H9 (cell line): ENCODE results near the gene PAGE4. TPM values are rescaled to one million over a fixed set of nuclear protein-coding genes. Genes with fewer than 3 reads are reported as not detected.

Experiments
- DNase-seq: peaks from one replicate; pipeline ENCODE4 v3.0.0-alpha.2; 2017
- H2AFZ ChIP-seq: one replicate; pipeline ENCODE4 v1.6.1; 2013; ENCODE audit warnings: mild to moderate bottlenecking, low read length, control low read depth, moderate library complexity
- H2AK5ac ChIP-seq: 2 replicates; pipeline ENCODE4 v1.6.1; 2013; ENCODE audit warnings: low read length, control low read depth, mixed read lengths; ENCODE audit not compliant: insufficient read length
- H2BK120ac ChIP-seq: one replicate; pipeline ENCODE4 v1.6.1; 2013; ENCODE audit warnings: low read depth, mild to moderate bottlenecking, low read length, control low read depth, inconsistent platforms; ENCODE audit not compliant: poor library complexity, severe bottlenecking
- H2BK12ac ChIP-seq: 2 replicates; pipeline ENCODE4 v1.6.1; 2013; ENCODE audit warnings: low read length, control low read depth, mixed read lengths, low read depth; ENCODE audit not compliant: insufficient read length
- H2BK15ac ChIP-seq: 2 replicates; pipeline ENCODE4 v1.6.1; 2013; ENCODE audit warnings: low read depth, low read length, control low read depth
- H2BK20ac ChIP-seq: one replicate; pipeline ENCODE4 v1.6.1; 2013; ENCODE audit warnings: low read depth, mild to moderate bottlenecking, low read length, control low read depth, inconsistent platforms; ENCODE audit not compliant: poor library complexity, severe bottlenecking
- H2BK5ac ChIP-seq: 2 replicates; pipeline ENCODE4 v1.6.1; 2013; ENCODE audit warnings: low read length, control low read depth, mixed read lengths; ENCODE audit not compliant: insufficient read length
- H3K14ac ChIP-seq: 2 replicates; pipeline ENCODE4 v1.6.1; 2013; ENCODE audit warnings: low read length, control low read depth; ENCODE audit not compliant: insufficient read depth
- H3K18ac ChIP-seq: 2 replicates; pipeline ENCODE4 v1.6.1; 2013; ENCODE audit warnings: low read depth, mild to moderate bottlenecking, mixed read lengths, low read length, control low read depth; ENCODE audit not compliant: insufficient read length
- H3K23ac ChIP-seq: 2 replicates; pipeline ENCODE4 v1.6.1; 2013; ENCODE audit warnings: low read length, control low read depth, mixed read lengths, low read depth; ENCODE audit not compliant: insufficient read length
- H3K23me2 ChIP-seq: 2 replicates; pipeline ENCODE4 v1.6.1; 2013; ENCODE audit warnings: low read depth, mild to moderate bottlenecking, mixed read lengths, low read length, control low read depth; ENCODE audit not compliant: insufficient read length, poor library complexity, severe bottlenecking
- H3K27ac ChIP-seq: 2 replicates; pipeline ENCODE4 v1.5.1; 2013; ENCODE audit warnings: low read length, control low read depth, mixed read lengths, low read depth; ENCODE audit not compliant: insufficient read length
- H3K27me3 ChIP-seq: 2 replicates; pipeline ENCODE4 v1.6.1; 2013; ENCODE audit warnings: low read length, control low read depth, inconsistent platforms; ENCODE audit not compliant: insufficient read depth
- H3K4ac ChIP-seq: 2 replicates; pipeline ENCODE4 v1.6.1; 2013; ENCODE audit warnings: low read depth, mild to moderate bottlenecking, control low read depth, inconsistent platforms, low read length, moderate library complexity
- H3K4me1 ChIP-seq: 2 replicates; pipeline ENCODE4 v1.6.1; 2013; ENCODE audit warnings: low read length, control low read depth, inconsistent platforms; ENCODE audit not compliant: insufficient read depth
- H3K4me2 ChIP-seq: 2 replicates; pipeline ENCODE4 v1.6.1; 2013; ENCODE audit warnings: low read length, control low read depth, mixed read lengths; ENCODE audit not compliant: insufficient read length, insufficient read depth
- H3K56ac ChIP-seq: 2 replicates; pipeline ENCODE4 v1.6.1; 2013; ENCODE audit warnings: low read depth, mild to moderate bottlenecking, mixed read lengths, low read length, control low read depth; ENCODE audit not compliant: insufficient read length
- H3K79me1 ChIP-seq: 2 replicates; pipeline ENCODE4 v1.6.1; 2013; ENCODE audit warnings: low read depth, mild to moderate bottlenecking, moderate library complexity, low read length, control low read depth, inconsistent platforms; ENCODE audit not compliant: insufficient read depth, poor library complexity, severe bottlenecking
- H3K79me2 ChIP-seq: 2 replicates; pipeline ENCODE4 v1.6.1; 2013; ENCODE audit warnings: low read length, control low read depth, inconsistent platforms; ENCODE audit not compliant: insufficient read depth
- H3K9ac ChIP-seq: 2 replicates; pipeline ENCODE4 v1.6.1; 2013; ENCODE audit warnings: low read length, control low read depth, mixed read lengths; ENCODE audit not compliant: insufficient read length; ENCODE audit errors: extremely low read depth
- H3K9me3 ChIP-seq: one replicate; pipeline ENCODE4 v1.6.1; 2013; ENCODE audit warnings: low read depth, low read length, inconsistent platforms; ENCODE audit not compliant: control insufficient read depth
- H3T11ph ChIP-seq: one replicate; pipeline ENCODE4 v1.6.1; 2013; ENCODE audit warnings: mild to moderate bottlenecking, low read length, control low read depth, inconsistent platforms
- H4K20me1 ChIP-seq: one replicate; pipeline ENCODE4 v1.6.1; 2013; ENCODE audit not compliant: control insufficient read depth, insufficient read length, insufficient read depth
- H4K5ac ChIP-seq: 2 replicates; pipeline ENCODE4 v1.6.1; 2013; ENCODE audit warnings: low read depth, mild to moderate bottlenecking, mixed read lengths, low read length, control low read depth; ENCODE audit not compliant: insufficient read length
- H4K8ac ChIP-seq: replicated peaks from 2 replicates; pipeline ENCODE4 v1.6.1; 2013; ENCODE audit warnings: low read length, control low read depth, mixed read lengths, low read depth; ENCODE audit not compliant: insufficient read length
- H4K91ac ChIP-seq: 2 replicates; pipeline ENCODE4 v1.6.1; 2013; ENCODE audit warnings: low read depth, mild to moderate bottlenecking, moderate library complexity, mixed read lengths, low read length, control low read depth; ENCODE audit not compliant: insufficient read length
- H3K27ac Mint-ChIP-seq, 3 experiments: 2 replicates in 2 of 3; 3 replicates in 1 of 3; pipeline ENCODE4 v1.8.0; 2020 to 2021; ENCODE audit warnings: mixed read lengths in 3 of 3, mild to moderate bottlenecking in 1 of 3, moderate library complexity in 1 of 3
- H3K27me3 Mint-ChIP-seq: 2 replicates; pipeline ENCODE4 v1.8.0; 2021; ENCODE audit warnings: low read depth, mild to moderate bottlenecking, moderate library complexity, mixed read lengths
- H3K36me3 Mint-ChIP-seq, 3 experiments: 2 replicates in 2 of 3; 3 replicates in 1 of 3; pipeline ENCODE4 v1.8.0; 2020 to 2021; ENCODE audit warnings: low read depth in 3 of 3, mixed read lengths in 3 of 3; ENCODE audit not compliant: insufficient read depth in 1 of 3
- H3K4me1 Mint-ChIP-seq, 2 experiments: 2 replicates each; pipeline ENCODE4 v1.8.0; 2020; ENCODE audit warnings: mixed read lengths in 2 of 2
- H3K4me3 Mint-ChIP-seq, 2 experiments: 2 replicates in 1 of 2; 3 replicates in 1 of 2; pipeline ENCODE4 v1.8.0; 2020 to 2021; ENCODE audit warnings: mild to moderate bottlenecking in 2 of 2, mixed read lengths in 2 of 2, moderate library complexity in 1 of 2
- H3K9me3 Mint-ChIP-seq, 2 experiments: 2 replicates in 1 of 2; 3 replicates in 1 of 2; pipeline ENCODE4 v1.8.0; 2020; ENCODE audit warnings: mild to moderate bottlenecking in 2 of 2, mixed read lengths in 2 of 2, moderate library complexity in 1 of 2
- WGBS: extraction: QIAGEN DNeasy Blood & Tissue Kit; methylation state at CpG from one replicate; pipeline ENCODE4 v1.1.7; 2013; ENCODE audit warnings: missing lambda C conversion rate, low lambda C conversion rate, mixed read lengths; ENCODE audit not compliant: insufficient read length; ENCODE audit errors: extremely low coverage; 5-methylcytosine and 5-hydroxymethylcytosine counted together
- total RNA-seq: library from RNA; stranded (reverse); gene quantifications from 2 replicates; pipeline ENCODE4 v1.2.1, GENCODE V29; 2021
- TF ChIP-seq, protein P1 (sequence below): fragments of 200-600 bp; sonication (generic); conservative IDR thresholded peaks from 3 replicates; pipeline ENCODE4 v1.8.0; 2021; ENCODE audit warnings: antibody characterized with exemption, mild to moderate bottlenecking

PAGE4 gene
- total RNA-seq, 1 experiment from 2014 or later = 0.57 TPM

DNA sequence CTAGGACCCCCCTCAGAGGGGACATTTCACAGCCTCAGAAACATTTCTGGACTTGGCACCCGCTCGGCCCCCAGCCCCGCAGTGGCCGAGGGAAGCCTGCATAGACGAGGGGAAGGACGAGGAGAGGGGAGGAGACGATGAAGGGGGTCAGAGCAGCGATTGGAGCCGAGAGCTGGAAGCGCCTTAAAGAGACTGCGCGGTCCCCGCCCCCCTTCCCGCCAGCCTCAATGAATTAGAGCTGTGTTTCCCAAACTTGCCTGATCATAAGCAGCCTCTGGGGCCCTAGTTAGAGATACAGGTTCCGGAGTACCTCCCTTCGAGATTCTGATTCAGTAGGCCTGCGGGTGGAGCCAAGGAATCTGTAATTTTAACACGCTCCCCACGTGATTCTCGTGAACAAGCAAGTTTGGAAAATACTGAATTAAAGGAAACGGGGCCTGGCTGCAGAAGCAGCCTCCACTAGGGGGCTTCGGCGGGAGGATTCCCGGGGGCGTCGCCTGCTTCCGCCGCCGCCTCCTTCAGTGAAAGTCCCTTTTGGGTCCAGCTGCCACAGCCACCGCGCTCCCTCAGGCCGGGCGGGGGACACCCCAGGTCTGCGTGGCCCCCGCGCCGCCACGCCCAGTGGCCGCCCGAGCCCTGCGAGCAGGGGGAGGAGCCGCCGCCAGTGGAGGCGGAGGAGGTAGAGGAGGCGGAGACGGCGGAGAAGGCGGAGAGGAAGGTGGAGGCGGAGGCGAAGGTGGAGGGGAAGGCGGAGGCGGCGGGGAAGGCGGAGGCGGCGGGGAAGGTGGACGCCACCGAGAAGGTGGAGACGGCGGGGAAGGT, 49.9 kb downstream of the PAGE4 start, which contains the start of gene USP27X:
Gene USP27X (plus strand): TSS at position 651 of the 822 bp plus-strand sequence. CDS start 824 bp downstream, outside the sequence.
- no peak within 1 kb of the TSS for H3K27ac ChIP-seq
- no peak within 1 kb of the TSS for H3K56ac ChIP-seq
- peak within 1 kb of the TSS; percentile 84 for H3K4me2 ChIP-seq
- no peaks in the 10 kb centered on the region for H3K79me1 ChIP-seq
- H3K4me1 ChIP-seq = 0 out of 2 replicates have a peak, but pooled peaks cover 3% of the 10 kb centered on the region
- H3K14ac ChIP-seq = no peak within 1 kb of the TSS; the same call in 1 of the 2 replicates
- H4K91ac ChIP-seq = no peak within 1 kb of the TSS
- peak within 1 kb of the TSS; percentile 56 for H3K18ac ChIP-seq
- Mint-ChIP-seq H3K27me3 (peaks cover 18% of the 10 kb centered on the region), H3K4me1 (peaks cover 7 to 10% of the 10 kb centered on the region in 2 experiments), H3K4me3 (peak within 1 kb of the TSS; percentile 72 to 85), H3K36me3 (peaks cover 11 to 20% (median 15%) of the 10 kb centered on the region in 3 experiments), H3K9me3 (peaks cover 51 to 68% of the 10 kb centered on the region in 2 experiments), H3K27ac (peak within 1 kb of the TSS in 2 of 3 experiments; percentile 27 to 57; a peak in 2 of 7 replicates)
- H2BK5ac ChIP-seq = no peak within 1 kb of the TSS
- no peak within 1 kb of the TSS for H2AFZ ChIP-seq
- peaks cover 19% of the 10 kb centered on the region for H3K9me3 ChIP-seq
- H3K23me2 ChIP-seq = peaks cover 6% of the 10 kb centered on the region
- TF ChIP-seq, protein P1, sequence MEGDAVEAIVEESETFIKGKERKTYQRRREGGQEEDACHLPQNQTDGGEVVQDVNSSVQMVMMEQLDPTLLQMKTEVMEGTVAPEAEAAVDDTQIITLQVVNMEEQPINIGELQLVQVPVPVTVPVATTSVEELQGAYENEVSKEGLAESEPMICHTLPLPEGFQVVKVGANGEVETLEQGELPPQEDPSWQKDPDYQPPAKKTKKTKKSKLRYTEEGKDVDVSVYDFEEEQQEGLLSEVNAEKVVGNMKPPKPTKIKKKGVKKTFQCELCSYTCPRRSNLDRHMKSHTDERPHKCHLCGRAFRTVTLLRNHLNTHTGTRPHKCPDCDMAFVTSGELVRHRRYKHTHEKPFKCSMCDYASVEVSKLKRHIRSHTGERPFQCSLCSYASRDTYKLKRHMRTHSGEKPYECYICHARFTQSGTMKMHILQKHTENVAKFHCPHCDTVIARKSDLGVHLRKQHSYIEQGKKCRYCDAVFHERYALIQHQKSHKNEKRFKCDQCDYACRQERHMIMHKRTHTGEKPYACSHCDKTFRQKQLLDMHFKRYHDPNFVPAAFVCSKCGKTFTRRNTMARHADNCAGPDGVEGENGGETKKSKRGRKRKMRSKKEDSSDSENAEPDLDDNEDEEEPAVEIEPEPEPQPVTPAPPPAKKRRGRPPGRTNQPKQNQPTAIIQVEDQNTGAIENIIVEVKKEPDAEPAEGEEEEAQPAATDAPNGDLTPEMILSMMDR = peak; percentile 71
- H3K9ac ChIP-seq = peak within 1 kb of the TSS; percentile 21
- WGBS = no CpG with 5 or more reads among the region's 60 CpGs
- H3K4ac ChIP-seq = no peak within 1 kb of the TSS
- H2AK5ac ChIP-seq = no peak within 1 kb of the TSS
- no peak within 1 kb of the TSS for H4K8ac ChIP-seq
- peak; percentile 72 for DNase-seq
- no peaks in the 10 kb centered on the region for H3K79me2 ChIP-seq
- H3K27me3 ChIP-seq = no peaks in the 10 kb centered on the region; the same call in 1 of the 2 replicates
- no peak within 1 kb of the TSS for H2BK120ac ChIP-seq
- H4K5ac ChIP-seq = no peak within 1 kb of the TSS
- no peak within 1 kb of the TSS for H2BK20ac ChIP-seq
- H3K23ac ChIP-seq = no peak within 1 kb of the TSS
- H2BK12ac ChIP-seq = no peak within 1 kb of the TSS
- no peaks in the 10 kb centered on the region for H4K20me1 ChIP-seq
- H2BK15ac ChIP-seq = no peak within 1 kb of the TSS; the same call in 1 of the 2 replicates
- no peak within 1 kb of the TSS for H3T11ph ChIP-seq
